Lung (tissue), 12 donors: Measurements from ENCODE around the gene IGFBP7. TPM values are rescaled to one million over a fixed set of nuclear protein-coding genes. Genes with fewer than 3 reads are reported as not detected.

Experiments
- ATAC-seq: fragments of 200-7000 bp; cut with Tn5 transposase; one replicate; pipeline ENCODE4 v1.9.1; 2020; ENCODE audit warnings: moderate number of reproducible peaks; ENCODE audit not compliant: insufficient read depth, low FRiP score
- DNase-seq, 3 donors: peaks; one replicate each; pipeline ENCODE4 v3.0.0-alpha.2; 2013 to 2017
- H3K27ac ChIP-seq, 2 donors: one replicate each; pipeline ENCODE4 v1.5.1; 2013; ENCODE audit warnings: mild to moderate bottlenecking in 2 of 2, moderate library complexity in 2 of 2, control low read depth in 1 of 2, inconsistent platforms in 1 of 2, low read depth in 1 of 2, low read length in 1 of 2
- H3K27me3 ChIP-seq, 3 donors: one replicate each; pipeline ENCODE4 v1.5.1; 2013; ENCODE audit warnings: low read length in 2 of 3; ENCODE audit not compliant: control insufficient read depth in 3 of 3, insufficient read depth in 3 of 3
- H3K36me3 ChIP-seq, 4 donors: one replicate each; pipeline ENCODE4 v1.5.1; 2013; ENCODE audit warnings: low read length in 4 of 4, mild to moderate bottlenecking in 1 of 4, moderate library complexity in 1 of 4; ENCODE audit not compliant: control insufficient read depth in 4 of 4, insufficient read depth in 4 of 4
- H3K4me1 ChIP-seq, 5 donors: one replicate each; pipeline ENCODE4 v1.5.1; 2013; ENCODE audit warnings: low read length in 5 of 5, mild to moderate bottlenecking in 2 of 5, moderate library complexity in 1 of 5; ENCODE audit not compliant: control insufficient read depth in 5 of 5, insufficient read depth in 5 of 5
- H3K4me3 ChIP-seq: one replicate; pipeline ENCODE4 v1.5.1; 2013; ENCODE audit warnings: mild to moderate bottlenecking, control low read depth, moderate library complexity
- H3K9ac ChIP-seq, 2 donors: one replicate each; pipeline ENCODE4 v1.5.1; 2013; ENCODE audit warnings: low read length in 2 of 2, control low read depth in 1 of 2; ENCODE audit not compliant: insufficient read depth in 1 of 2
- H3K9me3 ChIP-seq, 4 donors: one replicate each; pipeline ENCODE4 v1.5.1; 2013; ENCODE audit warnings: low read length in 3 of 4, mild to moderate bottlenecking in 1 of 4, moderate library complexity in 1 of 4; ENCODE audit not compliant: control insufficient read depth in 4 of 4, insufficient read depth in 3 of 4
- WGBS, 2 donors: extraction: QIAGEN DNeasy Blood & Tissue Kit; methylation state at CpG; one replicate each; pipeline ENCODE4 v1.1.7; 2013; 5-methylcytosine and 5-hydroxymethylcytosine counted together
- polyA plus RNA-seq, 2 donors: library from polyadenylated mRNA; stranded (reverse); fragments of 200-250 nt; gene quantifications; one replicate each; pipeline ENCODE4 v1.2.1, GENCODE V29; 2013
- total RNA-seq, 2 donors: library from RNA; depleted of rRNA in 1 of 2; stranded (reverse); fragments of >200 nt in 1 of 2; gene quantifications; one replicate each; pipeline ENCODE4 v1.2.1, GENCODE V29; 2014 to 2021
- TF ChIP-seq, protein P1 (sequence below): IDR thresholded peaks from 2 replicates; pipeline ENCODE4 v1.5.1; 2012; ENCODE audit warnings: mild to moderate bottlenecking; ENCODE audit errors: control extremely low read depth, extremely low read depth
- donor health status: control.
- donor health status: control.
- donor health status: Bipolar disorder and iron deficiency.
- donor health status: healthy.
- donor health status: DM: yes; HTN: yes; CAD: no.

Gene IGFBP7
- total and polyA plus RNA-seq, 4 donors, result 212 to 517 (median 399) TPM

DNA sequence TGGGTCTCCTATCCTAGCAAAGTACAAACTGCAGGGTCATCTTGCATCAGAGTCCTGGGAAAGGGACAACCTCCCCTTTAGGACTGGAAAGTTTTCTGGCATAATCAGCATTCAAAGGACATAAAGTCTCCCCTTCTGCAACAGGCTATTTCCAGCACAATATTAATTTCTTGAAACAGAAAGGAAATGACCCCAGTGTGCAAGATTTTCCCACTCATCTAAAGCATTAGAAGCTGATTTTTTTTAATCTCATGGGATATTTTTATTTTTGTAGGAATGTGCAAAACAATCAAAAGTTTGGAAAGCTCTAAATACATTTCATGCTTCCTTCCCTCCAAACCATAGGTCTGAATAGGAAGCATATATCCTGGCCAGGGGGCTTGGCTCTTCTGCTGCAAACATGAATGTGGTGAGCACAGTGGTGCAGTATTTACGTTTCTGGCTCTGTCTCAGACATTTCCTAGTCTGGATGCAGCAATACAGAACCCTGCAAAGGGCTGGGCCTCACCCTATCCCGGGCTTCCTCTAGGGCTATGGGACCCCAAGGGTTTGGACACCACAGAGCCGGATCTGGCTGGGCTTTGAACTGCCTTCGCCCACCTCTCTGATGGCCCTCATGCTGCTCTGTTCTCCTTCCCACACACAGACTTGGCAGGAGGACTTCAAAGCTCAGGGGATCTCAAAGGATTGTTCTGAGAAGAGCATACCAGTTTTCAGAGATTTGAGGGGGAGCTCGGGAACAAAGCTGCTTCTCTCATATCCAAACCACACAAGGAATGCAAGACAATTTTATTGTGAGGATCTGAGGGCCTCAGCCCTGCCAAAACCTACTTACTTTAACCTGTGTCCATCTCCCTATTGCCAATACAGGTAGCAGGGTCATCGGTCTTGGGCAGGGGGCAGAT, 66.6 kb downstream of the IGFBP7 start:
- Histone ChIP-seq H3K36me3 (no peaks in the 10 kb centered on the region), H3K9me3 (peaks cover 0 to 2% (median 0%) of the 10 kb centered on the region in 4 donors), H3K27ac (peak overlapping the region; percentile 23 to 79), H3K4me1 (peaks cover 0 to 42% (median 21%) of the 10 kb centered on the region in 5 donors), H3K4me3 (no peak overlapping the region), H3K27me3 (no peaks in the 10 kb centered on the region), H3K9ac (peak overlapping the region in 1 of 2 donors; percentile 71)
- DNase-seq (peak; percentile 55 to 73 (median 72)), ATAC-seq (no peak)
- 60 to 65% methylated on average over 6 of the region's 6 CpGs for WGBS, 2 donors
- TF ChIP-seq, protein P1, sequence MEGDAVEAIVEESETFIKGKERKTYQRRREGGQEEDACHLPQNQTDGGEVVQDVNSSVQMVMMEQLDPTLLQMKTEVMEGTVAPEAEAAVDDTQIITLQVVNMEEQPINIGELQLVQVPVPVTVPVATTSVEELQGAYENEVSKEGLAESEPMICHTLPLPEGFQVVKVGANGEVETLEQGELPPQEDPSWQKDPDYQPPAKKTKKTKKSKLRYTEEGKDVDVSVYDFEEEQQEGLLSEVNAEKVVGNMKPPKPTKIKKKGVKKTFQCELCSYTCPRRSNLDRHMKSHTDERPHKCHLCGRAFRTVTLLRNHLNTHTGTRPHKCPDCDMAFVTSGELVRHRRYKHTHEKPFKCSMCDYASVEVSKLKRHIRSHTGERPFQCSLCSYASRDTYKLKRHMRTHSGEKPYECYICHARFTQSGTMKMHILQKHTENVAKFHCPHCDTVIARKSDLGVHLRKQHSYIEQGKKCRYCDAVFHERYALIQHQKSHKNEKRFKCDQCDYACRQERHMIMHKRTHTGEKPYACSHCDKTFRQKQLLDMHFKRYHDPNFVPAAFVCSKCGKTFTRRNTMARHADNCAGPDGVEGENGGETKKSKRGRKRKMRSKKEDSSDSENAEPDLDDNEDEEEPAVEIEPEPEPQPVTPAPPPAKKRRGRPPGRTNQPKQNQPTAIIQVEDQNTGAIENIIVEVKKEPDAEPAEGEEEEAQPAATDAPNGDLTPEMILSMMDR, result no peak

DNA sequence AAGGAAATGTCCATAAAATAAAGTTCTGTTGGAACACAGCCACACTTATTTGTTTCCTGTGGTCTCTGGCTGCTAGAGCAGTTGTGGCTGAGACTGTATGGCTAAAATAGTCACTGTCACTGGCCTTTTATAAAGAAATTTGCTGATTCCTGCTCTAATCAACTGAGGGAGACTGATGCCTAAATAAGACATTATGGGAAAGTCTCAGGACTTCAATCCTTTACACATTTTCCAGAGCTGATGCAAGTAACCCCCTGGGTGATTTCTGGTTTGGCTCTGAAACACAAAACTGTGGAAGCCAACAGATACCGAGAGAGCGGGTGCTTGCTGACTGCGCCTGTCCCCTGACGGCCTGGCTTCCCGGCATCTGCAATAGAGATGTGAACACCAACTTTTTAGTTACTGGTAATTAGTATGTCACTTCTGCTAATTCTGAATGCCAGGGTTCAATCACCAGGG, 67.4 kb downstream of the IGFBP7 start:
- 82 to 88% methylated on average over 5 of the region's 5 CpGs for WGBS, 2 donors
- DNase-seq, result peak; percentile 45 to 81 (median 75)

DNA sequence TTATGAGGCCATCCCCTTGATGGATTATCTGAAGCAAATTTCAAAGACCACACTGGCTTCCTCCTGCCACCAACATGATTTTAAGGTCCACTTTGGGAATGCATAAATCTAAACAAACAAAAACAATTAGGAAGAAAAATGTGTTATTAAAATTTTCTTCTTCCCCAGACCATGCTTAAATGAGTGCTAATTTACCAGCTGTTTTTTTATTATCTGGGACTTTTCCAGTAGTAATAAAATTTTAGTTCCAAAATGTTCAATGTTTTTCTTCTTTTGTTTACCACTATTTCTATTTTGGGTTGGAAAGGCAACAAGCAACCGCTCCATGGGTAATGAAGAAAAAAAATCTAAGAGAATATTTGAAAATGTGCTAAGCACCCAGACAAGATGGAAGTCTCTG, 69.2 kb downstream of the IGFBP7 start:
- H3K4me1 ChIP-seq, result peaks cover 0 to 42% (median 21%) of the 10 kb centered on the region in 5 donors
- TF ChIP-seq, protein P1, result no peak
- ATAC-seq (no peak), DNase-seq (peak in 1 of 3 donors; percentile 30)
- H3K9me3 ChIP-seq, result no peaks in the 10 kb centered on the region
- no peak overlapping the region for H3K4me3 ChIP-seq
- H3K27ac ChIP-seq, result no peak overlapping the region
- H3K36me3 ChIP-seq, result peaks cover 0 to 4% (median 2%) of the 10 kb centered on the region in 4 donors
- WGBS, 2 donors, result 72 to 79% methylated on average over 1 of the region's 1 CpG
- H3K9ac ChIP-seq, result no peak overlapping the region
- no peaks in the 10 kb centered on the region for H3K27me3 ChIP-seq

More for the DNA sequence above, 67.4 kb downstream of the IGFBP7 start:
- ATAC-seq, result no peak
- Histone ChIP-seq H3K27ac (peak overlapping the region; percentile 32 to 52), H3K9ac (peak overlapping the region in 1 of 2 donors; percentile 71), H3K9me3 (peaks cover 0 to 2% (median 0%) of the 10 kb centered on the region in 4 donors), H3K4me1 (peaks cover 0 to 42% (median 21%) of the 10 kb centered on the region in 5 donors), H3K4me3 (no peak overlapping the region), H3K36me3 (peaks cover 0 to under 1% (median 0%) of the 10 kb centered on the region in 4 donors), H3K27me3 (no peaks in the 10 kb centered on the region)
- TF ChIP-seq, protein P1, result no peak
